Endothelial cell (in vitro differentiated cells): Measurements from ENCODE around the gene NSMF. TPM values are rescaled to one million over a fixed set of nuclear protein-coding genes. Genes with fewer than 3 reads are reported as not detected.

Source experiments
- DNase-seq: peaks from one replicate; pipeline ENCODE4 v3.0.0; 2021; ENCODE audit warnings: low spot score
- H3K27ac Mint-ChIP-seq: one replicate; pipeline ENCODE4 v1.8.0; 2021; ENCODE audit warnings: mixed read lengths, inconsistent platforms; ENCODE audit not compliant: unreplicated experiment
- H3K27me3 Mint-ChIP-seq: one replicate; pipeline ENCODE4 v1.8.0; 2021; ENCODE audit warnings: mild to moderate bottlenecking, moderate library complexity, mixed read lengths, inconsistent platforms; ENCODE audit not compliant: unreplicated experiment
- H3K36me3 Mint-ChIP-seq: one replicate; pipeline ENCODE4 v1.8.0; 2021; ENCODE audit warnings: mild to moderate bottlenecking, low read depth, mixed read lengths, inconsistent platforms; ENCODE audit not compliant: unreplicated experiment
- H3K4me1 Mint-ChIP-seq: one replicate; pipeline ENCODE4 v1.8.0; 2021; ENCODE audit warnings: mild to moderate bottlenecking, mixed read lengths, inconsistent platforms; ENCODE audit not compliant: unreplicated experiment
- H3K4me3 Mint-ChIP-seq: one replicate; pipeline ENCODE4 v1.8.0; 2021; ENCODE audit warnings: mild to moderate bottlenecking, mixed read lengths, inconsistent platforms; ENCODE audit not compliant: unreplicated experiment
- H3K9me3 Mint-ChIP-seq: one replicate; pipeline ENCODE4 v1.8.0; 2021; ENCODE audit warnings: mixed read lengths, inconsistent platforms; ENCODE audit not compliant: unreplicated experiment
- total RNA-seq: library from RNA; stranded (reverse); fragmentation: NEBNext Ultra II Directional; extraction: Animal tissue kit (Norgen Biotek cat#: 25700); gene quantifications from one replicate; pipeline ENCODE4 v1.2.1, GENCODE V29; 2021; ENCODE audit not compliant: unreplicated experiment
- TF ChIP-seq, protein P1 (sequence below): fragments of 200-600 bp; sonication (generic); IDR thresholded peaks from one replicate; pipeline ENCODE4 v1.5.0; 2021; ENCODE audit warnings: antibody characterized with exemption; ENCODE audit not compliant: unreplicated experiment

NSMF gene
- total RNA-seq, 1 donor from 2014 or later: 43.0 TPM

DNA sequence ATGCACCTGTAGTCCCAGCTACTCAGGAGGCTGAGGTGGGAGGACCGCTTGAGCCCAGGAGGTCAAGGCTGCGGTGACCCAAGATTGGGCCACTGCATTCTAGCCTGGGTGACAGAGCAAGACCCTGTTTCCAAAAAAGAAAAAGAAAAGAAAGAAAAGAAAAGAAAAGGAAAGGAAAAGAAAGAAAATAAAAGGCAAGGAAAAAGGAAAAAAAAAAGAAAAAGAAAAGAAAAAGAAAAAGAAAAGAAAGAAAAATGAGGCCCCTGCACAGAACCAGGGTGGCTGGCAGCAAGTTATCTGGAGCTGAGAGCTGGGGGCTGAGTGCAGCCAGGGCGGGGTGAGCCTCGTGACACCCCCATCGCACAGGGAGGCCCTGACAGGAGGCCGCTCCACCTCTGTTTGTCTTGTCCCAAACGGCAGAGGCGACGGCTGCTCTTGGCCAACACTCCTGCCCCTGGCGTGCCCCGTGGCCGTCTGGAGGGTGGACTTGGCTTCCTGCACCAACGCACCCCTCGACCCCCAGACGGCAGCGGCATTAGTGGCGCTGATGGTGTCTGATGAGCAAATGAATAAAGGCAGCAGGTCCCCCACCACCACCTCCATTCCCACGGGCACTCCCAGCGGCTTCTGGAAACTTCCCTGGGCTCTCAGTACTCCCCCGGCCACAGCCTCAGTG, 52.9 kb downstream of the NSMF start:
- H3K27ac Mint-ChIP-seq: no peak overlapping the region
- H3K4me1 Mint-ChIP-seq: peaks cover 3% of the 10 kb centered on the region
- H3K36me3 Mint-ChIP-seq: peaks cover 13% of the 10 kb centered on the region
- no peak overlapping the region for H3K4me3 Mint-ChIP-seq
- DNase-seq: no peak
- no peaks in the 10 kb centered on the region for H3K9me3 Mint-ChIP-seq
- H3K27me3 Mint-ChIP-seq: no peaks in the 10 kb centered on the region
- TF ChIP-seq, protein P1, sequence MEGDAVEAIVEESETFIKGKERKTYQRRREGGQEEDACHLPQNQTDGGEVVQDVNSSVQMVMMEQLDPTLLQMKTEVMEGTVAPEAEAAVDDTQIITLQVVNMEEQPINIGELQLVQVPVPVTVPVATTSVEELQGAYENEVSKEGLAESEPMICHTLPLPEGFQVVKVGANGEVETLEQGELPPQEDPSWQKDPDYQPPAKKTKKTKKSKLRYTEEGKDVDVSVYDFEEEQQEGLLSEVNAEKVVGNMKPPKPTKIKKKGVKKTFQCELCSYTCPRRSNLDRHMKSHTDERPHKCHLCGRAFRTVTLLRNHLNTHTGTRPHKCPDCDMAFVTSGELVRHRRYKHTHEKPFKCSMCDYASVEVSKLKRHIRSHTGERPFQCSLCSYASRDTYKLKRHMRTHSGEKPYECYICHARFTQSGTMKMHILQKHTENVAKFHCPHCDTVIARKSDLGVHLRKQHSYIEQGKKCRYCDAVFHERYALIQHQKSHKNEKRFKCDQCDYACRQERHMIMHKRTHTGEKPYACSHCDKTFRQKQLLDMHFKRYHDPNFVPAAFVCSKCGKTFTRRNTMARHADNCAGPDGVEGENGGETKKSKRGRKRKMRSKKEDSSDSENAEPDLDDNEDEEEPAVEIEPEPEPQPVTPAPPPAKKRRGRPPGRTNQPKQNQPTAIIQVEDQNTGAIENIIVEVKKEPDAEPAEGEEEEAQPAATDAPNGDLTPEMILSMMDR: no peak

DNA sequence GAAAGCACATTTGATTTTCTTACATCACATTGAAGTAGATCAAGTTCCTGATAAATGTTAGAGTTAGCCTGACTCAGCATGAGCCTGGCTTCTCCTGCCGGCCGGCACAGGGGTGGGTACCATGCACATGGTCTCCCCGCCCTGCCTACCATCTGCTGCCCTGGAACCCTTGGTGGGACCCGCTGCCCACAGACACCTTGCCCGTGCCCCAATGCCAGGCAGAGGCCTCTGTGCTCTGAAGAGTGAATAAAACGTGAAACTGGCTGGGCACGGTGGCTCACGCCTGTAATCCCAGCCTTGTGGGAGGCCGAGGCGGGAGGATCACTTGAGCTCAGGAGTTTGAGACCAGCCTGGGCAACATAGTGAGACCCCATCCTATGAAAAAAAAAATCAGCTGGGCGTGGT, 53.5 kb downstream of the NSMF start:
- H3K4me1 Mint-ChIP-seq: peaks cover 3% of the 10 kb centered on the region
- DNase-seq: no peak
- H3K36me3 Mint-ChIP-seq: peaks cover 13% of the 10 kb centered on the region
- H3K27me3 Mint-ChIP-seq: no peaks in the 10 kb centered on the region
- TF ChIP-seq, protein P1: no peak
- H3K27ac Mint-ChIP-seq: no peak overlapping the region
- H3K9me3 Mint-ChIP-seq: no peaks in the 10 kb centered on the region
- H3K4me3 Mint-ChIP-seq: no peak overlapping the region

DNA sequence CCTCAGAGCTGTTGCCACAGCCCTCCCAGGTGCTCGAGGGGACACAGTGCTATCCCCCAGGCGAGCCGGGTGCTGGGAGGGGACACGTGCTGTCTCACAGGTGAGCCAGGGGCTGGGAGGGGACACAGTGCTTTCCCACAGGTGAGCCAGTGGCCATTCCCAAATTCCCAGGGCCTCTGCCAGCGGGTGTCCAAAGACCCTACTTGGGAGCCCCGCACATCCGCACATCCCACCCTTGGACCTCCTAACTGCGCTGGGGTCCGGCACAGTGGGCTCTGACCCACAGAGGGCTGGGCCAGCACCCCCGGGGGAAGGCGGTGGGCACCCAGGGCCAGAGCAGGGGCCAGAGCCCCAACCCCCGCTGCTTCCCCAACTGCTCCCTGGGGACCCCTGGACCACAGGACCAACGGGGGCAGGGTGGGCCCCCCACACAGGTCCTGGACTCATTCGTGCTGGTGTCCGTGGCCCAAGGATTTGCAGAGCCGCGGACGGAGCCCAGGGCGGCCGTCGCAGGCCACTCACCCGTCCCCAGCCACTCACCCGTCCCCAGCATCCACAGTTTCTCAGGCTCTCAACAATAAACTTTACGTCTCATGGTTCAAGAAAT, 54.1 kb downstream of the NSMF start:
- H3K27ac Mint-ChIP-seq: no peak overlapping the region
- peaks cover 3% of the 10 kb centered on the region for H3K4me1 Mint-ChIP-seq
- peaks cover 16% of the 10 kb centered on the region for H3K36me3 Mint-ChIP-seq
- no peak for DNase-seq
- H3K27me3 Mint-ChIP-seq: no peaks in the 10 kb centered on the region
- TF ChIP-seq, protein P1: no peak
- H3K4me3 Mint-ChIP-seq: no peak overlapping the region
- H3K9me3 Mint-ChIP-seq: no peaks in the 10 kb centered on the region

DNA sequence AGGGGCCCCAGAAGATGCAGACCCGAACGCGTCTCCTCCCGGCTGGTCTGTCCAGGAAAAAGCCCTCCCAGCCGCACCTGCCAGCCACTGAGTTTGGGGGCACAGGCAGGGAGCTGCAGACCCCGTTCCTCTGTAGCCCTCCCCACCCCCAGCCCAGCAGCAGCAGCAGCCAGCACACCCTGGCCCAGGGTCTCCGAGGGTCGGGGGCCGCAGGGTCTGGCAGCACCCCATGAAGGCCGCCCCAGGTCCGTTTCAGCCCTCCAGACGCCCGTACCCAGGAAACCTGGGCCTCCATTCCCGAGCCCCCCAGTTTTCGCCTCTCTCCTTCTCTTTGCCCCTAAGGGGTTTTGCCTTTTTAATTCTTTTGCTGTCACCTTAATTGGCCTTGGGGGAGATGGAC, 55.9 kb downstream of the NSMF start:
- H3K36me3 Mint-ChIP-seq: peaks cover 25% of the 10 kb centered on the region
- no peak overlapping the region for H3K4me3 Mint-ChIP-seq
- H3K4me1 Mint-ChIP-seq: peaks cover 8% of the 10 kb centered on the region
- H3K27ac Mint-ChIP-seq: no peak overlapping the region
- H3K27me3 Mint-ChIP-seq: peaks cover 7% of the 10 kb centered on the region
- TF ChIP-seq, protein P1: no peak
- H3K9me3 Mint-ChIP-seq: no peaks in the 10 kb centered on the region
- DNase-seq: no peak

DNA sequence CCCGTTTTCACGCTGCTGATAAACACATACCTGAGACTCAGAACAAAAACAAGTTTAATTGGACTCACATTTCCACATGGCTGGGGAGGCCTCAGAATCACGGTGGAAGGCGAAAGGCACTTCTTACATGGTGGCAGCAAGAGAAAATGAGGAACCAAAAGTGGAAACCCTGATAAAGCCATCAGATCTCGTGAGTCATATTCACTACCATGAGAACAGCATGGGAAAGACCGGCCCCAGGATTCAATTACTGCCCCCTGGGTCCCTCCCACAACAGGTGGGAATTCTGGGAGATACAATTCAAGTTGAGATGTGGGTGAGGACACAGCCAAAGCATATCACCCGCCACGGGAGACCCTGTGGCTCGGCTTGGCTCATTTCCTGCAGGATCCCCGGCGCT, 56.4 kb downstream of the NSMF start:
- Mint-ChIP-seq H3K9me3 (no peaks in the 10 kb centered on the region), H3K27ac (no peak overlapping the region), H3K4me3 (peak overlapping the region; percentile 81), H3K4me1 (peaks cover 8% of the 10 kb centered on the region), H3K27me3 (peaks cover 7% of the 10 kb centered on the region), H3K36me3 (peaks cover 28% of the 10 kb centered on the region)
- TF ChIP-seq, protein P1: no peak
- DNase-seq: no peak
